Measurements from ENCODE around the gene CDK17. TPM values are rescaled to one million over a fixed set of nuclear protein-coding genes. Genes with fewer than 3 reads are reported as not detected.

The CDK17 gene
- 10 to 100 TPM; 30.7 to 97.6 TPM for total RNA-seq

- Histone ChIP-seq H3K4me1 (ENCODE audit: control insufficient read depth in 1 of 2, low read depth in 2 of 2) (peaks cover 16 to 35% of the 10 kb centered on the region in 2 donors), H3K4me3 (peak within 1 kb of the TSS; percentile 91), H3K9me3 (no peaks in the 10 kb centered on the region), H3K27me3 (replicated peaks; ENCODE audit: insufficient read depth) (no peaks in the 10 kb centered on the region), H3K27ac (peak within 1 kb of the TSS; percentile 97 to 98), H3K36me3 (no peaks in the 10 kb centered on the region)
- DNase-seq (ENCODE audit: low spot score) (peak; percentile 30), ATAC-seq (ENCODE audit: insufficient number of reproducible peaks, low FRiP score, low read depth) (peak; percentile 74)
- TF ChIP-seq CTCF (IDR thresholded peaks at IDR 0.05), result no peak
These were observed at the start of gene CDK17 for GRCh38 chr12:96399919-96400630. Gene CDK17, minus strand, starts transcription at chr12:96400439. Its CDS starts 65,603 bp downstream, at chr12:96334836.

GRCh38 chr12:96448300-96448699 is 48.1 kb upstream of the CDK17 start:
- DNase-seq (ENCODE audit: low spot score), result no peak

GRCh38 chr12:96447256-96447655 is 47.0 kb upstream of the CDK17 start:
- Histone ChIP-seq H3K4me1 (ENCODE audit: control insufficient read depth in 1 of 2, low read depth in 2 of 2) (peaks cover 0 to 5% of the 10 kb centered on the region in 2 donors), H3K27me3 (replicated peaks; ENCODE audit: insufficient read depth) (no peaks in the 10 kb centered on the region), H3K36me3 (no peaks in the 10 kb centered on the region), H3K4me3 (no peak overlapping the region), H3K9me3 (no peaks in the 10 kb centered on the region), H3K27ac (no peak overlapping the region)
- ATAC-seq (ENCODE audit: insufficient number of reproducible peaks, low FRiP score, low read depth), result no peak
- no peak for TF ChIP-seq CTCF (IDR thresholded peaks at IDR 0.05)
- no peak for DNase-seq (ENCODE audit: low spot score)

More at GRCh38 chr12:96448300-96448699, 48.1 kb upstream of the CDK17 start:
- H3K36me3 ChIP-seq, result no peaks in the 10 kb centered on the region
- H3K4me1 ChIP-seq (ENCODE audit: control insufficient read depth in 1 of 2, low read depth in 2 of 2), result peaks cover 0 to 5% of the 10 kb centered on the region in 2 donors
- TF ChIP-seq CTCF (IDR thresholded peaks at IDR 0.05), result no peak
- no peaks in the 10 kb centered on the region for H3K27me3 ChIP-seq (replicated peaks; ENCODE audit: insufficient read depth)
- no peak overlapping the region for H3K4me3 ChIP-seq
- no peak for ATAC-seq (ENCODE audit: insufficient number of reproducible peaks, low FRiP score, low read depth)
- H3K27ac ChIP-seq, result no peak overlapping the region
- H3K9me3 ChIP-seq, result no peaks in the 10 kb centered on the region

- peak; percentile 79 for ATAC-seq (ENCODE audit: insufficient number of reproducible peaks, low FRiP score, low read depth)
- TF ChIP-seq CTCF (IDR thresholded peaks at IDR 0.05), result no peak
- Histone ChIP-seq H3K27ac (peak overlapping the region in 1 of 2 donors; percentile 36), H3K4me1 (ENCODE audit: control insufficient read depth in 1 of 2, low read depth in 2 of 2) (peaks cover 0 to 5% of the 10 kb centered on the region in 2 donors), H3K36me3 (no peaks in the 10 kb centered on the region), H3K27me3 (replicated peaks; ENCODE audit: insufficient read depth) (no peaks in the 10 kb centered on the region), H3K4me3 (no peak overlapping the region), H3K9me3 (no peaks in the 10 kb centered on the region)
- DNase-seq (ENCODE audit: low spot score), result no peak
These were observed 45.7 kb upstream of the CDK17 start for GRCh38 chr12:96445691-96446583.

GRCh38 chr12:96444399-96444798 is 44.2 kb upstream of the CDK17 start:
- H3K36me3 ChIP-seq, result no peaks in the 10 kb centered on the region
- no peak overlapping the region for H3K4me3 ChIP-seq
- no peaks in the 10 kb centered on the region for H3K27me3 ChIP-seq (replicated peaks; ENCODE audit: insufficient read depth)
- TF ChIP-seq CTCF (IDR thresholded peaks at IDR 0.05), result no peak
- DNase-seq (ENCODE audit: low spot score), result no peak
- no peak overlapping the region for H3K27ac ChIP-seq
- H3K4me1 ChIP-seq (ENCODE audit: control insufficient read depth in 1 of 2, low read depth in 2 of 2), result peaks cover 0 to 5% of the 10 kb centered on the region in 2 donors
- ATAC-seq (ENCODE audit: insufficient number of reproducible peaks, low FRiP score, low read depth), result no peak
- H3K9me3 ChIP-seq, result no peaks in the 10 kb centered on the region

Measured in thoracic aorta (tissue), 2 donors.